Measurements from ENCODE around the gene TM7SF3. TPM values are rescaled to one million over a fixed set of nuclear protein-coding genes. Genes with fewer than 3 reads are reported as not detected.

TM7SF3 gene
- total and polyA plus RNA-seq, 2 donors (not counting 3 experiments of a cell fraction or from before 2014, with no cell fraction given) = 54.8 to 70.7 TPM

DNA sequence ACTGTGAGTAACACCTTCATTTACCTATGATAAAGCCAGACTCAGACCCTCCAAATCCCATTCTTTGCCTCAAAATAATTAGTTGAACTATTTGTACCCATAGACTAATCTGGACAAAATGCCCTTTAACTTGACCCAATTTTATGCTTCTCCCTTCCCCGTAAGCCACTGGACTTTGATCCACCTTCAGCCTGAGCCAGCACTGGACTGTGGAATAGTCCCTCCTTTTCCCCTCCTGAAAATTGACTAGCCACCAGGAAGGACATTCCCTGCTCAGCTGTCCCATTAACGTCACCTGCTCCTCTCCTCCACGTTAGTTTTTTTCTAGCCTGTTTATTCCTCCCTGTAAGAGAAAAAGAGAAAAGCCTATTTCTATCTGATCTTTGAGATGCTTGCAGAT lies 18.5 kb upstream of the TM7SF3 start:
- POLR2A ChIA-PET = no interaction called here
- CTCF ChIA-PET = no interaction called here

More for the DNA sequence above, 18.5 kb upstream of the TM7SF3 start:
- Histone ChIP-seq H3K4me1 (ENCODE audit: control insufficient read depth, extremely low read depth, insufficient read depth, low read length) (no peaks in the 10 kb centered on the region), H3K4me2 (ENCODE audit: insufficient read depth, low read length) (no peak overlapping the region), H3K27me3 (ENCODE audit: control insufficient read depth in 2 of 2, insufficient read depth in 2 of 2, low read length in 2 of 2) (no peaks in the 10 kb centered on the region), H2AFZ (ENCODE audit: low read depth, low read length) (no peak overlapping the region), H3K9ac (replicated peaks; ENCODE audit: extremely low read depth, insufficient read depth, low read length) (no peak overlapping the region), H3K9me1 (replicated peaks; ENCODE audit: control insufficient read depth, extremely low read depth, insufficient read depth, low read length) (no peaks in the 10 kb centered on the region), H4K20me1 (replicated peaks; ENCODE audit: control insufficient read depth, extremely low read depth, insufficient read depth, low read length) (no peaks in the 10 kb centered on the region), H3K79me2 (ENCODE audit: control insufficient read depth, insufficient read depth, low read length) (no peaks in the 10 kb centered on the region), H3K27ac (ENCODE audit: insufficient read depth, low read depth, low read length) (no peak overlapping the region), H3K36me3 (ENCODE audit: control insufficient read depth in 2 of 2, extremely low read depth in 1 of 2, insufficient read depth in 2 of 2, low read length in 2 of 2) (peaks cover 11 to 12% of the 10 kb centered on the region in 2 experiments), H3K9me3 (replicated peaks; ENCODE audit: control insufficient read depth, insufficient read depth, low read length) (no peaks in the 10 kb centered on the region), H3K4me3 (replicated peaks in 1 of 3; ENCODE audit: insufficient read depth in 1 of 3, low read depth in 1 of 3, low read length in 3 of 3) (no peak overlapping the region)
- dilution Hi-C loops (cut with MboI; ENCODE audit: extremely low pct_ligation_motif_present, low sequenced_read_pairs) = no loop called here
- DNase-seq (ENCODE audit: low read depth, low spot score) (no peak), FAIRE-seq (no peak)
- intact Hi-C loops (cut with micrococcal nuclease) = no loop called here
- no TSS peak for BruUV-seq (replicated peaks)
- TF ChIP-seq EZH2 (IDR thresholded peaks at IDR 0.05; ENCODE audit: borderline replicate concordance, low read depth, low read length, severe bottlenecking) (no peak), FOS (IDR thresholded peaks at IDR 0.05; ENCODE audit: borderline replicate concordance, insufficient read depth, low read length) (no peak), POLR2A (IDR thresholded peaks at IDR 0.05; ENCODE audit: low read depth, low read length) (no peak), GATA2 (IDR thresholded peaks at IDR 0.05; ENCODE audit: insufficient read depth, insufficient read length, low read depth, low read length) (no peak), MYC (IDR thresholded peaks at IDR 0.05; ENCODE audit: low read depth, low read length) (no peak), POLR2AphosphoS5 (IDR thresholded peaks at IDR 0.05; ENCODE audit: insufficient read depth, low read depth, low read length) (no peak), JUN (IDR thresholded peaks at IDR 0.05; ENCODE audit: borderline replicate concordance, insufficient read depth, insufficient read length, low read depth) (no peak)
- TF ChIP-seq, protein P1, sequence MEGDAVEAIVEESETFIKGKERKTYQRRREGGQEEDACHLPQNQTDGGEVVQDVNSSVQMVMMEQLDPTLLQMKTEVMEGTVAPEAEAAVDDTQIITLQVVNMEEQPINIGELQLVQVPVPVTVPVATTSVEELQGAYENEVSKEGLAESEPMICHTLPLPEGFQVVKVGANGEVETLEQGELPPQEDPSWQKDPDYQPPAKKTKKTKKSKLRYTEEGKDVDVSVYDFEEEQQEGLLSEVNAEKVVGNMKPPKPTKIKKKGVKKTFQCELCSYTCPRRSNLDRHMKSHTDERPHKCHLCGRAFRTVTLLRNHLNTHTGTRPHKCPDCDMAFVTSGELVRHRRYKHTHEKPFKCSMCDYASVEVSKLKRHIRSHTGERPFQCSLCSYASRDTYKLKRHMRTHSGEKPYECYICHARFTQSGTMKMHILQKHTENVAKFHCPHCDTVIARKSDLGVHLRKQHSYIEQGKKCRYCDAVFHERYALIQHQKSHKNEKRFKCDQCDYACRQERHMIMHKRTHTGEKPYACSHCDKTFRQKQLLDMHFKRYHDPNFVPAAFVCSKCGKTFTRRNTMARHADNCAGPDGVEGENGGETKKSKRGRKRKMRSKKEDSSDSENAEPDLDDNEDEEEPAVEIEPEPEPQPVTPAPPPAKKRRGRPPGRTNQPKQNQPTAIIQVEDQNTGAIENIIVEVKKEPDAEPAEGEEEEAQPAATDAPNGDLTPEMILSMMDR (IDR thresholded peaks at IDR 0.05; ENCODE audit: extremely low read depth in 1 of 2, insufficient read depth in 1 of 2, low read depth in 1 of 2, low read length in 2 of 2) = no peak
- TF ChIP-seq, protein P2, sequence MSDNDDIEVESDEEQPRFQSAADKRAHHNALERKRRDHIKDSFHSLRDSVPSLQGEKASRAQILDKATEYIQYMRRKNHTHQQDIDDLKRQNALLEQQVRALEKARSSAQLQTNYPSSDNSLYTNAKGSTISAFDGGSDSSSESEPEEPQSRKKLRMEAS (IDR thresholded peaks at IDR 0.05; ENCODE audit: insufficient read depth, insufficient read length) = no peak

Data from endothelial cell of umbilical vein (primary cell).